ENCODE data around the gene EMILIN2.

EMILIN2 gene

DNA sequence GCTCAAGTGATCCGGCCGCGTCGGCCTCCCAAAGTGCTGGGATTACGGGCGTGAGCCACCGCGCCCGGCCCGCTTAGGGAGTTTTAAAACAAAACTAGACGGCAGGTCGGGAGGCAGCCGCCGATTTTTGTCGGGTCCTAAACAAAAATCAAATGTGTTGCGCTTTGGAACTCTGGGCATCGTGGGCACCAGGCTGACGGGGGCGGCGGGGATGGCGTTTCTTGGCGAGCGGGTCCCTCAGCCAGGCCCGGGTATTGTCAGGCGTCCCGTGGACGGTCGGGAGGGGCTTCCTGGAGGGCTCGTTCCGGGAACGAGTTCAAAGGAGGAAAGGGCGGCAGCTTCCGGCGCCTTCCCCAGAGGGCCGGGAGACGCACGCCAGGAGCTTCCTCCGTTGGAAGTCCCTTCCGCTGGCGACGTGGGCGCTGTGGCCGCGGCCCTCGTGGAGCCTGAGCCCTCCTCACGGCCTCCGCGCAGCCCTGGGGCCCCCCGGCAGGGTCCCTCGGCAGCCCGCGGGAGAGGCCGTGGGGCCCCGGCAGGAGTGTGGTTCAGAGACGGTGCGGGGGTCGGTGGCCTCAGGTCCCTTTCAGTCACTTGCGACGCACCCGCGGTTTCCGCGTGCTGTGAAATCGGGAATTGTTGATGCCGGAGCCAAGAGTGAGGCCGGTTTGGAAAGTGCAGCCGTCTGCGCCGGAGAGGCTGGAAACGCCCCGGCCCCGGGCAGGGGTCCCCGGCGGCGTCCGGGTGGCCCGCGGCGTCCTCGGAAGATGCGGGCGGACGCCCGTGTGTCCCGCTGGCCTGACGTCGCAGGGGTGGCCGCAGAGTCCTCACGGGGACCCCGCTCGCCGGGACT, 59.3 kb downstream of the EMILIN2 start:
- Histone ChIP-seq H3K27me3 (ENCODE audit: control insufficient read depth, insufficient read depth, low read length) (peaks cover 14% of the 10 kb centered on the region), H3K4me3 (ENCODE audit: low read length) (peak overlapping the region; percentile 77), H3K4me1 (ENCODE audit: control insufficient read depth, low read depth, low read length) (no peaks in the 10 kb centered on the region), H3K9me3 (ENCODE audit: control insufficient read depth, low read depth, low read length) (no peaks in the 10 kb centered on the region), H3K9ac (ENCODE audit: low read length) (peak overlapping the region; percentile 56), H3K36me3 (ENCODE audit: control insufficient read depth, low read depth, low read length) (peaks cover 6% of the 10 kb centered on the region), H3K27ac (ENCODE audit: low read length) (no peak overlapping the region)

DNA sequence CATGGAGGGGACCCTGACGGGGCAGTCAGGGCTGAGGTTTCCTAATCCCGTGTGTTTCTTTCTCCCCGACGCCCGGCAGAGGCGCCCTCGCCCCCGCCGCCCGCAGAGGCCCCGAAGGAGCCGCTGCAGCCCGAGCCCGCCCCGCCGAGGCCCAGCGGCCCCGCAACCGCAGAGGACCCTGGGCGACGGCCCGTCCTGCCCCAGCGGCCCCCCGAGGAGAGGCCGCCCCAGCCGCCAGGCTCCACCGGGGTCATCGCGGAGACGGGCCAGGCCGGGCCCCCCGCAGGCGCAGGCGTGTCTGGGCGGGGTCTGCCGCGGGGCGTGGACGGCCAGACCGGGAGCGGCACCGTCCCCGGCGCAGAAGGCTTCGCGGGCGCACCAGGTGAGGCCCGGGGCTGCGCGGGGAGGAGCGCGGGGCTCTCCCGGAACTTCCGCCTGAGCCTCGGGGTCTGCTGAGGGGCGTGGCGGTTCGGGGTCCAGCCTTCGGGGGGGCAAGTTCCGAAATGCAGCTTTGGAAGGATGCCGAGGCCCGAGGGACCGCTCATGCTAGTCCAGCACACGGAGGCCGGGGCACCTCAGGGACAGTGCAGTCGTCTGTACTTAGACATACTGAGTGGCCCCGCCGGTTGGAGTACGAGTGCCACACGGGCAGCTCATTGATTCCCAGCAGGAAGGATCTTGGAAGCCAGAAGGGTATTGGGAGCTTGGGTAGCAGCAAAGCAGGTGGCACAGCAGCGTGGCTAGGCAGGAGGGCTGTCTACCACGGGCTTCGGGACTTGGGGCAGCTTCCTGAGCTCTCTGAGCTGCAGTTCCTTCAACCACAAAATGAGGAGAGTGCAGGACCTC, 60.1 kb downstream of the EMILIN2 start:
- no peaks in the 10 kb centered on the region for H3K9me3 ChIP-seq (ENCODE audit: control insufficient read depth, low read depth, low read length)
- peak overlapping the region; percentile 77 for H3K4me3 ChIP-seq (ENCODE audit: low read length)
- no peak overlapping the region for H3K27ac ChIP-seq (ENCODE audit: low read length)
- no peaks in the 10 kb centered on the region for H3K4me1 ChIP-seq (ENCODE audit: control insufficient read depth, low read depth, low read length)
- H3K36me3 ChIP-seq (ENCODE audit: control insufficient read depth, low read depth, low read length), result peaks cover 6% of the 10 kb centered on the region
- peak overlapping the region; percentile 56 for H3K9ac ChIP-seq (ENCODE audit: low read length)
- peaks cover 14% of the 10 kb centered on the region for H3K27me3 ChIP-seq (ENCODE audit: control insufficient read depth, insufficient read depth, low read length)

DNA sequence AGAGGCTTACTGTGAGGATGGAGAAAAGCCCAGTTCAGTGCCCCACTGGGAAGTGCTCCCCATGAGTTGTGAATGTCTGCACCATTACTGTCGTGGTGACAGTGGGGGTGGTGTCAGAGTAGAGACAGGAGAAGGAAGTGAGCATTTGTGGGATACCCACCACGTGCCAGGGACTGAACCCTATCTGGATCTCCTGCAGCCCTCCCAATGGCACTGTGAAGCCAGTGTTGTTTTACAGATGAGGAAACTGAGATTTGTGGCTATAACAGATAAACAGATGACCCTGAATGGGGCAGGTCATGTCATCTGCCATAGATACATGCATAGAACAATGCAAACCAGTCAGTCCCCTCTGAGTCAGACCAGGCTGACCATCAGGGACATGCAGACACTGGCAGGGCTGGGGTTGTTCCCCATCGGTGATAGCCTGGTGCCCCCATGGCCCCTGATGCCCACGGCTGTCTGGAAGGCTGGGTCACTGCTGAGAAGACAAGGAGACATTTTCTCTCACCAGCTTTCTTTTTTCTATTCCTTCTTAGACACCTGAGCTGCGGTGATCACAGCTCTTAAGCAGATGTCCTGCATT, 60.8 kb downstream of the EMILIN2 start:
- Histone ChIP-seq H3K27ac (ENCODE audit: low read length) (no peak overlapping the region), H3K4me1 (ENCODE audit: control insufficient read depth, low read depth, low read length) (no peaks in the 10 kb centered on the region), H3K4me3 (ENCODE audit: low read length) (peak overlapping the region; percentile 77), H3K36me3 (ENCODE audit: control insufficient read depth, low read depth, low read length) (peaks cover 6% of the 10 kb centered on the region), H3K9me3 (ENCODE audit: control insufficient read depth, low read depth, low read length) (no peaks in the 10 kb centered on the region), H3K9ac (ENCODE audit: low read length) (no peak overlapping the region), H3K27me3 (ENCODE audit: control insufficient read depth, insufficient read depth, low read length) (peaks cover 14% of the 10 kb centered on the region)

DNA sequence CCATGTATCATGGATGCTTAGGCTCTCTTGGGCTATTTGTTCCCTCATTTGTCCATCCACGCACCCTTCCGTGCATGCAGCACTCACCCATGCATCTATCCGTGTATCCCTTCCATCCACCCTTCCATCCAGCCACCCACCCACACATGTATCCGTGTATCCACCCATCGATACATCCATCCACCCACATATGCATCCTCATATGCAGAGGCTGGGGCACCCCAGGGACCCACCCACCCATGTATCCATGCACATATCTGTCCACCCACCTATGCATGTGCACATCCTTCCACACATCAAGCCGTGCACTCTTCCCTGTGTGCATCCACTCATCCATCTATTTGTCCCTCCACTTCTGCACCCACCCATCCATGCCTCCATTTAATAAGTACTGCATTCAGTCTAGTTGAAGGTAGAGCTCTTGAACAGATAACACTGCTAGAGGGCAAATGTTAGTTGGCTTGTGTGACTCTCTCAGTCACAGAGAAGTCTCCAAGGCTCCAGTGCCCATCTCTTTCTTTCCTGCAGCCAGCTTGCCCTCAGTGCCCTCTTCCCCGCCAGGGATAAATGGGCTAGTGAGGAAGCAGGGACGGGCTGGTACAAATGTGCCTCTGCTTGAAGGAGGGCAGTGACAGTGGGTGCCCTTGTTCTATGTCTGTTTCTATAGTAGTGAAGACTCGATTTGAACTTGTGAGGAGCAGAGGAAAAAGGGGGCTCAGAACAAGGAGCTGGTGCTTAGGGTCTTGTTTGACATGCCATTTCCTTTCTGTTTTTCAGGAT, 61.5 kb downstream of the EMILIN2 start:
- peaks cover 14% of the 10 kb centered on the region for H3K27me3 ChIP-seq (ENCODE audit: control insufficient read depth, insufficient read depth, low read length)
- no peak overlapping the region for H3K4me3 ChIP-seq (ENCODE audit: low read length)
- H3K9ac ChIP-seq (ENCODE audit: low read length), result no peak overlapping the region
- peaks cover 6% of the 10 kb centered on the region for H3K36me3 ChIP-seq (ENCODE audit: control insufficient read depth, low read depth, low read length)
- H3K27ac ChIP-seq (ENCODE audit: low read length), result no peak overlapping the region
- H3K9me3 ChIP-seq (ENCODE audit: control insufficient read depth, low read depth, low read length), result no peaks in the 10 kb centered on the region
- H3K4me1 ChIP-seq (ENCODE audit: control insufficient read depth, low read depth, low read length), result no peaks in the 10 kb centered on the region

DNA sequence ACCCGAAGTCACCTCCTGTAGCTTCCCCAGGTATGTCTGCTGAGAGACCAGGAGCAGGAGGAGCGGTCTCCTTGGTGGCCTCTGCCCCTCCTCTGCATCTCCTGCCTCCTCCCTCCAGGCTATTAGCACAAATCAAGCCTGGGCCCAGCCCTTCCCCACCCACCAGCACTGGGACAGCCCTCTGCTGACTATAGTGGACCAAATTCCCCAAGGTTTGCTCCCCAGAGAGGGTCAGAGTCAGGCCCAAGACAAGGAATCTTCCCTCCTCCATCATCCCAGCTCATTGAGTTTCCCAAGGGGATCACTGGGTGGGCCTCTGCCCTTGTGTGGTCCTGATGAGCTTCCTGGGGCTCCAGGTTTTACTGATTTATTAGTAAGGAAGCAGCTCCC, 62.1 kb downstream of the EMILIN2 start:
- Histone ChIP-seq H3K36me3 (ENCODE audit: control insufficient read depth, low read depth, low read length) (peaks cover 6% of the 10 kb centered on the region), H3K9me3 (ENCODE audit: control insufficient read depth, low read depth, low read length) (no peaks in the 10 kb centered on the region), H3K27me3 (ENCODE audit: control insufficient read depth, insufficient read depth, low read length) (peaks cover 14% of the 10 kb centered on the region), H3K4me1 (ENCODE audit: control insufficient read depth, low read depth, low read length) (no peaks in the 10 kb centered on the region), H3K9ac (ENCODE audit: low read length) (no peak overlapping the region), H3K27ac (ENCODE audit: low read length) (no peak overlapping the region), H3K4me3 (ENCODE audit: low read length) (no peak overlapping the region)

DNA sequence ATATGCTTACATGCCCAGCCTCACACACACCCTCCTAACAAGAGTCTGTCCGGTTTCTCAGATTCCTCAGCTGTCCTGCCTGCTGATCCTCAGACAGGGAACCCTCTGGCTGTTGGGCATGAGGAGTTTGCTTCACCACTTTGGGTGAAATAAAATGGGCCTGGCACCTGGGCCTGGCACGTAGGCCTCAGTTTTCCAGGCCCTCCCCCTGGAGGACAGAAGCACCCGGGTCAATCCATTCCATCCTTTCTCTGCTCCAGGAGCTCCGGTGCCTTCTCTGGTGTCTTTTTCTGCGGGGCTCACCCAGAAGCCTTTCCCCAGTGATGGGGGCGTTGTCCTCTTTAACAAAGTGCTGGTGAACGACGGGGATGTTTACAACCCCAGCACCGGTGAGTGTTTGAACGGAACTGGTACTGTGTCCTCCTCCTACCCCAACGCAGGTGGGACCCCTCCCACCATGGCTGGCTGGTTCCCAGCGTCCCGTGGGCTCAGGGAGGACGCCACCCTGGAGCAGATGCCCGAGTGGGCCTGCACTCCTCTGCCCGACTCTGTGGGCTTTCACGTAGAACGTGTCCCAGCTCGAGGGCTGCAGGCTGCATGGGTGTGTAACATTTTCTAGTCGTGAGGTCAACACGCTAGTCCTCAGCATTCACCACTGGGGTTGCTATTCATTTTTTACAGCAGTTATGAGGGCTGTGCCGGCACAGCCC, 62.8 kb downstream of the EMILIN2 start:
- Histone ChIP-seq H3K9me3 (ENCODE audit: control insufficient read depth, low read depth, low read length) (no peaks in the 10 kb centered on the region), H3K27ac (ENCODE audit: low read length) (no peak overlapping the region), H3K9ac (ENCODE audit: low read length) (no peak overlapping the region), H3K4me1 (ENCODE audit: control insufficient read depth, low read depth, low read length) (no peaks in the 10 kb centered on the region), H3K36me3 (ENCODE audit: control insufficient read depth, low read depth, low read length) (peaks cover 6% of the 10 kb centered on the region), H3K4me3 (ENCODE audit: low read length) (no peak overlapping the region), H3K27me3 (ENCODE audit: control insufficient read depth, insufficient read depth, low read length) (peaks cover 9% of the 10 kb centered on the region)

DNA sequence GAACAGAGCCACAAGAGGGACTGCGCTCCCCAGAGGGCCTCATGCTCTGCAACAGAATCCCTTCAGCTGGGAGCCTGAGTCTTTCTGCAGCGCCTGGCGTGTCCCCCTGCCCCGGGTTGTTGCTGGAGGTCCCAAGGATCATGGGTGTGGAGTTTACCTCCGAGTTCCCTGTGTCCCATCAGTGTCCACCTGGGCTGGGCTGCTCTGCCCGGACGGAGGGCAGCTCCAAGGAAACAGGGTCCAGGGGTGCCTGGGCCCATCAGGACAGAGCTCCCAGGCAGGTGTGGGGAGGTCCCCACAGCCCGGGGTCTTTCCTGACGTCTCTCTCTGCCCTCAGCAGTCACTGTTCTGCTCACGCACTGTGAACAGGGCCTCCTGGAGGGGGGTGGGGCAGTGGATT, 63.5 kb downstream of the EMILIN2 start:
- Histone ChIP-seq H3K27ac (ENCODE audit: low read length) (no peak overlapping the region), H3K36me3 (ENCODE audit: control insufficient read depth, low read depth, low read length) (peaks cover 6% of the 10 kb centered on the region)

DNA sequence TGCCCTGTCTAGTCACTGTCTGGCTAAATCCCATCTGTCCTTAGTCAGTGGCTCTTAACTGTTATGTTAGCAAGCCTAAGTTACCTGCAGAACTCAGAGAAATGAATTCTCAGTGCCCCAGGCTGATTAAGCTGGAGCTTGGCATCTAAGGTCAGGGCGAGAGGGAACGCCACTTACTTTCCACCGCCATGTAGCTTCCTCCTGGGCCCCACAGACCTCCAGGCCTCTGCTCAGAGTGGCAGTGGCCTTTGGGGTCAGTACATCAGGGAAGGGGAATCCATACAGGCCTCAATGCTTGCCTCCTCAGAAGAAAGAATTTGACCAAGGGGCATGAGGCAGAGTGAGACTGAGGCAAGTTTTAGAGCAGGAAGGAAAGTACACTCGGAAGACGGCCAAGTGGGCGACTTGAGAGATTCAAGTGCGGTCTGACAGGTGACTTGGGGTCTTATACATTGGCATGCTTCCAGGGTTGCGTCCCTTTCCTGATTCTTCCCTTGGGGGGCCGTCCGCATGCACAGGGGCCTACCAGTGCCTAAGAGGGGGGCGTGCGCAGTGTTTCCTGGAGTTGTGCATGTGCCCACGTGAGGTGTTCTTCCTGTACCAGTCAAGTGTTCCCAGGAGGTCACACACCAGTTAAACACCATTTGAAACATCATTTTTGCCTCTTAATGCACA, 64.1 kb downstream of the EMILIN2 start:
- H3K27ac ChIP-seq (ENCODE audit: low read length), result no peak overlapping the region
- H3K36me3 ChIP-seq (ENCODE audit: control insufficient read depth, low read depth, low read length), result peaks cover 6% of the 10 kb centered on the region
- H3K4me3 ChIP-seq (ENCODE audit: low read length), result no peak overlapping the region
- H3K9ac ChIP-seq (ENCODE audit: low read length), result no peak overlapping the region
- peaks cover 5% of the 10 kb centered on the region for H3K27me3 ChIP-seq (ENCODE audit: control insufficient read depth, insufficient read depth, low read length)
- H3K9me3 ChIP-seq (ENCODE audit: control insufficient read depth, low read depth, low read length), result no peaks in the 10 kb centered on the region
- peaks cover 3% of the 10 kb centered on the region for H3K4me1 ChIP-seq (ENCODE audit: control insufficient read depth, low read depth, low read length)

More for the DNA sequence above, 63.5 kb downstream of the EMILIN2 start:
- Histone ChIP-seq H3K4me3 (ENCODE audit: low read length) (no peak overlapping the region), H3K9ac (ENCODE audit: low read length) (no peak overlapping the region), H3K27me3 (ENCODE audit: control insufficient read depth, insufficient read depth, low read length) (peaks cover 5% of the 10 kb centered on the region), H3K4me1 (ENCODE audit: control insufficient read depth, low read depth, low read length) (no peaks in the 10 kb centered on the region), H3K9me3 (ENCODE audit: control insufficient read depth, low read depth, low read length) (no peaks in the 10 kb centered on the region)

DNA sequence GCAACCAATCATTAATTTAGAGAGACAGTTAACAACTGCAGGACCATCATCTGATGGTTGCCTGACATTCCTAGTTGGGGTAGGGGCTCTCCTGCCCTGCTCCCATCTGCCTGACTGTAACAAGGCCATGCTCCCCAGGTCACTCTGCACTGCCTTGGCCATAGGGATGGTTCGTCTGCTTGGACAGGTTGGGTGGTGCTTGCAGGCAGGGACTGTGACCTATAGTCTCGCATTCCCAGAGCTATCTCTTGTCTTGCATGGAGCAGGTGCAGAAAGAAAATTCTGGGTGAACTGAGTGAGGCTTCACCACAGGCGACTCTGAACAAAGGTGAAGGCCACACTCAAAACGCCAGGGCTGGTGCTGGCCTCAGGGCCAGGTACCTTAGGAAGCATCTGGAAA, 64.7 kb downstream of the EMILIN2 start:
- H3K4me3 ChIP-seq (ENCODE audit: low read length), result no peak overlapping the region
- H3K9ac ChIP-seq (ENCODE audit: low read length), result no peak overlapping the region
- peaks cover 5% of the 10 kb centered on the region for H3K27me3 ChIP-seq (ENCODE audit: control insufficient read depth, insufficient read depth, low read length)
- no peaks in the 10 kb centered on the region for H3K9me3 ChIP-seq (ENCODE audit: control insufficient read depth, low read depth, low read length)
- H3K27ac ChIP-seq (ENCODE audit: low read length), result no peak overlapping the region
- peaks cover 6% of the 10 kb centered on the region for H3K36me3 ChIP-seq (ENCODE audit: control insufficient read depth, low read depth, low read length)
- H3K4me1 ChIP-seq (ENCODE audit: control insufficient read depth, low read depth, low read length), result peaks cover 9% of the 10 kb centered on the region
